ENCODE data around the gene UBXN7. TPM values are rescaled to one million over a fixed set of nuclear protein-coding genes. Genes with fewer than 3 reads are reported as not detected.
"Not testable (repeated sequence)": the region's sequence is repeated elsewhere in the genome, so short reads cannot be mapped to it uniquely, and the experiment has no call there.

UBXN7 gene
- total and polyA plus RNA-seq, 12 donors = 2.0 to 41.7 (median 32.0) TPM

DNA sequence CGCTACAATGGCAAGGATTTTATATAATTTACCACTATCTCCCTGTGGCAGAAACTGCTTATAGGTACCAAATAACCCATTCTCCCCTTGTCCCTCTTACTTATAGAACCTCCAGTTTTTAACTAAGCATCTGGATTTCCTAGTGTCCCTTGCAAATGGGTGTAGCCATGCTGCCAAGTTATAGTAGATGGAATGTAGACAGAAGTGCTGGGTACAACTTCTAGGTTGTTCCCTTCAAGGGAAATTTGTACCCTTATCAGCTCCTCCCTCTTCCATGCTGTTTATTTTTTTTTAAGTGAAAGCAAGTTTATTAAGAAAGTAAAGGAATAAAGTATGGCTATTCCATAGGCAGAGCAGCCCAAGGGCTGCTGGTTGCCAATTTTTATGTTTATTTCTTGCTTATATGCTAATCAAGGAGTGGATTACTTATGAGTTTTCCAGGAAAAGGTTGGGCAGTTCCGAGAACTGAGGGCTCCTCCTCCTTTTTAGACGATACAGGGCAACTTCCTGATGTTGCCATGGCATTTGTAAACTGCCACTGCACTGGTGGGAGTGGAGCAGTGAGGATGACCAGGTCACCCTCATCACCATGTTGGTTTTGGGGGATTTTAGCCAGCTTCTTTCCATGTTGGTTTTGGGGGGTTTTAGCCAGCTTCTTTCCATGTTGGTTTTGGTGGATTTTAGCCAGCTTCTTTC lies 53.9 kb downstream of the UBXN7 start:
- 78 to 80% methylated on average over 3 of the region's 3 CpGs for WGBS, 2 donors
- intact Hi-C loops (cut with DNase I) = no loop called here
- Histone ChIP-seq H3K27ac (peak overlapping the region in 1 of 10 donors; percentile 34), H3K4me3 (no peak overlapping the region), H3K9me3 (no peaks in the 10 kb centered on the region), H3K4me1 (peaks cover 0 to 6% (median 0%) of the 10 kb centered on the region in 9 donors), H3K36me3 (peaks cover 0 to 27% (median 5%) of the 10 kb centered on the region in 9 donors), H3K27me3 (no peaks in the 10 kb centered on the region)
- TF ChIP-seq, protein P1, sequence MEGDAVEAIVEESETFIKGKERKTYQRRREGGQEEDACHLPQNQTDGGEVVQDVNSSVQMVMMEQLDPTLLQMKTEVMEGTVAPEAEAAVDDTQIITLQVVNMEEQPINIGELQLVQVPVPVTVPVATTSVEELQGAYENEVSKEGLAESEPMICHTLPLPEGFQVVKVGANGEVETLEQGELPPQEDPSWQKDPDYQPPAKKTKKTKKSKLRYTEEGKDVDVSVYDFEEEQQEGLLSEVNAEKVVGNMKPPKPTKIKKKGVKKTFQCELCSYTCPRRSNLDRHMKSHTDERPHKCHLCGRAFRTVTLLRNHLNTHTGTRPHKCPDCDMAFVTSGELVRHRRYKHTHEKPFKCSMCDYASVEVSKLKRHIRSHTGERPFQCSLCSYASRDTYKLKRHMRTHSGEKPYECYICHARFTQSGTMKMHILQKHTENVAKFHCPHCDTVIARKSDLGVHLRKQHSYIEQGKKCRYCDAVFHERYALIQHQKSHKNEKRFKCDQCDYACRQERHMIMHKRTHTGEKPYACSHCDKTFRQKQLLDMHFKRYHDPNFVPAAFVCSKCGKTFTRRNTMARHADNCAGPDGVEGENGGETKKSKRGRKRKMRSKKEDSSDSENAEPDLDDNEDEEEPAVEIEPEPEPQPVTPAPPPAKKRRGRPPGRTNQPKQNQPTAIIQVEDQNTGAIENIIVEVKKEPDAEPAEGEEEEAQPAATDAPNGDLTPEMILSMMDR (IDR thresholded peaks at IDR 0.05) = no peak
- DNase-seq (no peak), ATAC-seq (no peak)

DNA sequence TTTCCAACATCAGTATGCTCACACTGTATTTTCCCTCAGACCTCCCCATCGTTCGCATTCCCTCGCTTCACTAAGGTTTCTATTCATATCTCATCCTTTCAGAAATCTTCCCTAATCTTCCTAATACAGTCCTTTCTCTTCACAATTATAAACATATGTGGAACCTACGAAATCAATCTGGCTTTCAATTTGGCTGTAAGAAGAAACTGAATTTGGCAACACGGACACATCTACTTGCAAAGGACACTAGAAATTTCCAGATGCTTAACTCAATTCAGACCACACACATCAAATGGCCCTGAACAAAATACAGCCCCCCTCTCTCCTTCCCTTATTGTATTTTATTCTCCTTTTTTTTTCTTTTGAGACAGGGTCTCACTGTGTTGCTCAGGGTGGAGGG lies 54.9 kb downstream of the UBXN7 start:
- TF ChIP-seq, protein P1 (IDR thresholded peaks at IDR 0.05) = no peak
- no peak for DNase-seq

DNA sequence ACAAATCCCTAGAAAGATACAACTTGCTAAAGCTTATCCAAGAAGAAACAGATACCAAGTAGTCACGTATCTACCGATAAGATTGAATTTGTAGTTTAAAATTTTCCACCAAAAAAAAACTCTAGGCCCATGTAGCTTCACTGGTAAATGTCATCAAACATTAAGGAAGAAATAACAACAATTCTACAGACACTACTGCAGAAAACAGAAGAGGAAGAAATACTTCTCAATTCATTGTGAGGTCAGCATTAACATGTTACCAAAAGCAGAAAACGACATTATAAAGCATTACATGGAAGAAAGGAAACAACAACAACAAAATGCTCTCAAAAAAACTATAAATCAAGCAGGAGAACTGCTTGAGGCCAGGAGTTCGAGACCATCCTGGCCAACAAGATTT lies 66.5 kb downstream of the UBXN7 start:
- no peaks in the 10 kb centered on the region for H3K27me3 ChIP-seq
- H3K36me3 ChIP-seq = peaks cover 0 to 95% (median 33%) of the 10 kb centered on the region in 9 donors
- ATAC-seq (no peak), DNase-seq (no peak)
- H3K27ac ChIP-seq = peak overlapping the region in 1 of 10 donors; percentile 10
- no peaks in the 10 kb centered on the region for H3K9me3 ChIP-seq
- intact Hi-C loops (cut with DNase I) = loop anchor here in 1 of 10 donors (1.0 kb wide), 1 partner anchor 45 kb away; no protein-coding TSS in a partner anchor
- 85 to 89% methylated on average over 4 of the region's 4 CpGs for WGBS, 2 donors
- TF ChIP-seq, protein P1 (IDR thresholded peaks at IDR 0.05) = no peak
- H3K4me1 ChIP-seq = peaks cover 0 to 18% (median 0%) of the 10 kb centered on the region in 9 donors
- H3K4me3 ChIP-seq = no peak overlapping the region

More for the DNA sequence above, 54.9 kb downstream of the UBXN7 start:
- H3K4me3 ChIP-seq = no peak overlapping the region
- peaks cover 0 to 29% (median 5%) of the 10 kb centered on the region in 9 donors for H3K36me3 ChIP-seq
- intact Hi-C loops (cut with DNase I) = no loop called here
- 92% methylated on average over 5 of the region's 5 CpGs for WGBS, 2 donors
- H3K27me3 ChIP-seq = no peaks in the 10 kb centered on the region
- peaks cover 0 to 6% (median 0%) of the 10 kb centered on the region in 9 donors for H3K4me1 ChIP-seq
- no peaks in the 10 kb centered on the region for H3K9me3 ChIP-seq
- no peak overlapping the region for H3K27ac ChIP-seq
- ATAC-seq = no peak

DNA sequence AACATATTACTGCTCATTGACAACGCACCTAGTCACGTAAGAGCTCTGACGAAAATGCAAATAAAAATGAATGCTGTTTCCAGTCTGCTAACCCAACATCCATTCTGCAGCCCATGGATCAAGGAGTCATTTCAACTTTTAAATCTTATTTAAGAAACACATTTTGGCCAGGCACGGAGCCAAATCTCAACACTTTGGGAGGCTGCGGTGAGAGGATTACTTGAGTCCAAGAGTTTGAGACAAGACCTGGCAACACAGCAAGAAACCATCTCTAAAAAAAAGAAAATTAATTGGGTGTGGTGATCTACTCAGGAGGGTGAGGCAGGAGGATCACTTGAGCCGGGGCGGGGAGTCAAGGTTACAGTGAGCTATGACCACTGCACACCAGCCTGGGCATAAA lies 71.6 kb downstream of the UBXN7 start:
- Histone ChIP-seq H3K27ac (no peak overlapping the region), H3K4me1 (peaks cover 0 to 6% (median 0%) of the 10 kb centered on the region in 9 donors), H3K27me3 (no peaks in the 10 kb centered on the region), H3K9me3 (no peaks in the 10 kb centered on the region), H3K4me3 (no peak overlapping the region), H3K36me3 (peaks cover 0 to 96% (median 42%) of the 10 kb centered on the region in 9 donors)
- DNase-seq (no peak), ATAC-seq (no peak)
- TF ChIP-seq, protein P1 (IDR thresholded peaks at IDR 0.05) = no peak
- intact Hi-C loops (cut with DNase I) = no loop called here
- 90 to 91% methylated on average over 7 of the region's 7 CpGs for WGBS, 2 donors

DNA sequence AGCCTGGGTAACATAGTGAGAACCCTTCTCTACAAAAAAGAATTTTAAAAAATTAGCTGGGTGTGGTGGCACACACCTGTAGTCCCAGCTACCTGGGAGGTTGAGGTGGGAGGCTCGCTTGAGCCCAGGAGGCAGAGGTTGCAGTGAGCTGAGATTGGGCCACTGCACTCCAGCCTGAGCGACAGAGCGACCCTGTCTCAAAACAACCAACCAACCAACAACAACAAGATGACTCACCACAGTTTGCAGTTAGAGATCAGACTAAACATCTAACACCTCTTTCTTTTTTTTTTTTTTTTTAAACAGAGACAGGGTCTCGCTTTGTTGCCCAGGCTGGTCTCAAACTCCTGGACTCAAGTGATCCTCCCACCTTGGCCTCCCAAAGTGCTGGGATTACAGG lies 73.7 kb downstream of the UBXN7 start:
- H3K36me3 ChIP-seq = peaks cover 0 to 100% (median 46%) of the 10 kb centered on the region in 9 donors
- H3K4me3 ChIP-seq, H3K4me1 ChIP-seq, H3K9me3 ChIP-seq, DNase-seq, H3K27ac ChIP-seq, H3K27me3 ChIP-seq, ATAC-seq: not testable (repeated sequence)
- 97 to 100% methylated on average over 4 of the region's 4 CpGs for WGBS, 2 donors
- intact Hi-C loops (cut with DNase I) = loop anchor here in 1 of 10 donors (1.0 kb wide), 1 partner anchor 23 kb away; no protein-coding TSS in a partner anchor

All from heart right ventricle (tissue), 16 donors.